HG03280 (cell line): ENCODE measurements around the gene DLG4.
A peak's percentile ranks its signal among the peaks of the same experiment; 100 is the strongest.
"Not testable (repeated sequence)": the region's sequence is repeated elsewhere in the genome, so short reads cannot be mapped to it uniquely, and the experiment has no call there.

Source experiments
- ATAC-seq: cut with Tn5 transposase; IDR thresholded peaks from one replicate; pipeline ENCODE4 v1.9.1; 2021; ENCODE audit warnings: mild to moderate bottlenecking, moderate library complexity; ENCODE audit not compliant: unreplicated experiment

DLG4 gene

DNA sequence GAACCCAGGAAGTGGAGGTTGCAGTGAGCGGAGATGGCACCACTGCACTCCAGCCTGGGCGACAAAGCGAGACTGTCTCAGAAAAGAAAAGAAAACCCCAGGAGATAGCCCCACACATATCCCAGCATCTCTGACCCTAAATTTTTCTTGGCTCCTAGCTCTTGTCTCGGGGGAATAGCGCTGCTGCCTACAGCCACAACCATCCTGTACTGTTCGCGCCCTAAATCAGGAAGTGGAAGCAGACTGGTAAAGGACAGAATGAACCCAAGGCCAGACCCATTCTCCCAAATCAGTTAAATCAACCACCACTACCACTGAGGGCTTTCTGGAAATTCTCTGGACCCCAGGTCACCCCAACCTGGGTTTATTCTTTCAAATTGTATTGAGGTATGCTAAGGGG is 30.2 kb upstream of the DLG4 start:
- no peak for ATAC-seq

DNA sequence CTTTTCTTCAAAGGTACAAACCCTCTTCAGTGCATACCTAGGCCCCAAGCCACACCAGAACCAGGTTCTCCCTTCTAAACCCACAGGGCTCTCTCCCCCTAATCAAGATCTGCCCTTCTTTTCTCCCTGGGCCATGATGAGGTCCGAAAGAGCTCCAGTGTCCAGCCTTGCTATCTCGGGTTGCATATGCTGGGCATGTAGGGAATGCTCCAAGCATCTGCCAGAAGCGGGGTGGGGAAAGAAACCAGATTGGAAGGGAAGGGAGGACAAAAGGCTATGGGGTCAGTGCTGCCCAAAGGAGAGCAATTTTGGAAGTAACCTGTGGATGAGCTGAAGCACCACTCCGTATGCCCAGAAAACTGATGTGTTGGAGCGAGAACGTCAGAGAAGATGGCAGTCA is 29.6 kb upstream of the DLG4 start:
- ATAC-seq = no peak

GRCh38 chr17:7248796-7249195 is 29.2 kb upstream of the DLG4 start:
- no peak for ATAC-seq

DNA sequence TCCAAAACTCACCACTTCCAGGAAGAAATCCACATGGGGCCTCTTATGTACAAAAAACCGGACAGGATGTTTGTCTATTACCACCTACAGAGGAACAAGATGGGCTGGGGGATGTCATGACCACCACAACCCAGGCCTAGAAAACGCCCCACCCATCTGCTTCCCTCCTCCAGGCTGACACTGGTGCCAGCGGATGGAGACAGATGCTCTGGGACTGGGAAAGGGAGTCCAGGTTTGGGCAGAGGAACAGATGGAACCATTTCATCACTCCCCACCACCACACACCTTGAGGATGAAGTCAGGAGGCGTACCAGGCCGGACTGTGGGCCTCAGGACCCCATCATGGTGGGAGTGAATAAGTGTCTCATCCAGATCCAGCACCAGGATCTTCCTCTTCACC is 27.1 kb upstream of the DLG4 start:
- no peak for ATAC-seq

DNA sequence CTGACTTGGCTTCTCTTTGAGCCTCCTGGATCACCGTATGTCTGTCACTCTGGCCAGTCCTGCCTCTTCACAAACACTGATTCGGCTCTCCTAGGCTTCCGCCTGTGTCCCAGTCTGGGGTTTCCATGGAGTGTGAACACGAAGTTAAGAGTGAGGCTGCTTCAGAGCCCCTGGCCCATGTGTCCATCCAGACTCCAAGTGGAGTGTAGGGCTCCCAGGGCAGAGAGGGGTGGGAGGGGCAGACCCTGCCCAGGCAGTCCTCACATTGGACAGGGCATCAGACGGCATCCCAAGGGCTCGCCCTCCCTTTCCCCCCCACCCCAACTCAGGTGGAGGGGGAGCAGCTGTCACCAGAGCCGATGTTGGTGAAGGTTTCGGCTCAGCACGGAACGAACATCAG is 24.2 kb upstream of the DLG4 start:
- ATAC-seq = not testable (repeated sequence)

DNA sequence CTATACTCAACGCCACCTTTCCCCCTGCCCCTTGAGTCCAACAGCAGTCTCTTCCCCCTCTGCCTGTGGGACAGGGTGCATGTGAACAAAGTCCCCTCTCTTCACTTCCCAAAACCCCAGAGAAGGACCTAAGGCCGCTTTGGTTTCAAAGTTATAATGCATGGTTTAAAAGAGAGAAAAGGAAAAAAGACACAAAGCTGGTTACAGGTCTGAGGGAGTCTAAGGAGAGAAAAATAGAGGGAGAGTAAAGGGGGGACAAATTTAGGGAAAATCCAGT is 23.8 kb upstream of the DLG4 start:
- ATAC-seq = no peak

DNA sequence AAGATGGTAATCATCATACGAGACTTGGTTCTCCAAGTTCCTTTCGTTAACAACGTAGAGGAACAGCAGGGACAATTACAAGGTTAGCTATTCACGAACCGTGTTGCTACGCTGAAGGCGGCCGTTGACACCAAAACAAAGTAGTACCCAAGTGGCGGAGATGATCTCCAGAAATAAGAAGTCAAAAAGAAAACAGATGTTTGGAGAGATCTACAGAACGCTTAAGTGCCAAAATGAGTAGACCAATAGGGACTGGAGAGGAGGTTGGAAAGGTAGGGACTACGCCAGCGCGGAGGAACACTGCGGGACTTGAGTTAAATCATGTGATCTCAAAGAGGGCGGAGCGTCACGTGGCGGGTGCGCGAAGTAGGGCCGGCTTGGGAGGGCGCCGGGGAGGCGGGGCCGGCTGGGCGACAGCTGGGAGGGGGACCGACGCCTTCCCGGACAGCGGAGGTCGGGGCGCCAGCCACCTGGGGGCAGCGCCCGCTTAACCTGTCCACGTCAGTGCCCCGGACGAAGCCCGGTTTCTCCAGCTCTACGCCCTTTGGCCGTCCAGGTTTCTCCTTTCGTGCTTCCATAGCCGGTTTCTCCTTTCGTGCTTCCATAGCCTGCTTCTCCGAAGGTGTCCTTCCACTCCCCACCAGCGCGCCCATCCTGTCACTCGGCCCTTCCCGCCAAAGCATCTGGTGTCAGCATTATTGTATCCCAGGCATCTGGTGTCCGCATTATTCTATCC is 23.2 kb upstream of the DLG4 start:
- peak; percentile 39 for ATAC-seq

DNA sequence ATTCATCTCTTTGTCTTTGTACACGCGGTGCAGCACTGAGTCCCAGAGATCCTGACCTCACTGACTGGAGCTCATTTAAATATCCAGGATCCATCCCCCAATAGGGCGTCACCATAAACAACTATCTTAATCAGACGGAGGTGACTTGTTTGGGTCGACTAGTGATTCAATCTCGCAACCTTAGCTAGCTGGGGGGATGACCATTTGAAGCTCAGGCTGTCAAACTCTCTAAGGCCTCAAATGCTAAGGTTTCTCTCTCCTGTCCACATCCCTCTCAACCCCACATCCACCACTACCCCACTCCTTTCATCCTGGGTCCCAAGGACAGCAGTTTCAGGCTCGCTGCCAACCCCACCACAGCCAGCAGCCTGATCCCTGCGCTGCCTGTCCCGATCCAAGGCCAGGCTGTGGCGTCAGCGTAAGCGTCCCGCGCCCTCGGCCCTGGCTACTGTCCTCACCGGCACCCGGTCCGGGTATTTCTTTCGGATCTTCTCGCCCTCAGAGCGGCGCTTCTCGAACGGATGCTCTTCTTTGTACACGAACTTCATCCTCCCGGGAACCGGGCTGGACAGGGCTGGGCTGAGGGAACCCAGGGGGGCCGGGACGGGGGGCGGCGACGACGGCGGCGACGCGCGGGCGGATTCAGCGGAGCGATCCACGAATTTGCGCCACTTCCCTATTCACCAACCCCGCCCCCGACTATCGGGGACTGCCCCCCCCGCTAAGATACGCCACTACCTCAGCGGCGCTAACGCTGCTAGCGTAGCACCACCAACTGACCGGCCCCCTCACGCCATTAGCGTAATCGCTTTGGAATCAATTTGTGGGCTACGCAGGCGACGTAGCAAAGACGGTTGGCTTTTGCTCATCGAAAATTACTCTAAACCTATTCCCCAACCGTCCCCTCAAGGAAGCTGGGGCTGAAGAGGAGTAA is 22.4 kb upstream of the DLG4 start, which contains the start of gene GABARAP:
Gene GABARAP (minus strand): TSS at position 667 of the 934 bp plus-strand sequence. CDS start 119 bp downstream, at position 548.
- ATAC-seq = peak; percentile 31

DNA sequence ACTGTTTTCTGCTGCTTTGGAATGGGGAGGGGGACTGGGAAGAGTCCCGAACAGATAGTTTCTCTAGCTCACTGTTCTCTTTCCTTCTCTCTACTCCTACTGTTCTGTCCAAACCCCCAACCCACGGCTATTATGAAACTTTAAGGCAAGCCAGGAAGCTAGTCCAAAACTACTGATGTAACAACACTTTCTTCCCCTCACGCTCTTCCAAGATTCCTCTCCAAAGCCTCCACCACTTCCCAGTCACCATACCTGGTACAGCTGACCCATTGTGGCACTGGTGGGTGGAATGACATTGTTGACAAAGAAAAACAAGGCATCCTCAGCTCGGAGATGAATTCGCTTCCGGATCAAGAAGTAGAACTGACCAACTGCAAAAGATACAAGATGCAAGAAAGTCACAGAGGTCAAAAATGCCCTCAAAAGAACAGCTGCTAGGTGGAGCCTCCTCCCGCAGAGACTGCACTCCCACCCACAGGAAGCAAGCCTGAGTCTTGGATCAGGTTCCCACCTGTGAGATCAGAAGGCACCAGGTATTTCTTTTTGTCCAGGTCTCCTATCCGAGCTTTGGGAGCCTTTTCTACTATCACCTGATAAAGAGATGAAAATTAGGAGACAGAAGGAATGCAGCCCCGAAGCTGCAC is 21.6 kb upstream of the DLG4 start:
- ATAC-seq = no peak

- ATAC-seq = no peak
Observed at GRCh38 chr17:7240375-7240774, 20.7 kb upstream of the DLG4 start.

- peak; percentile 52 for ATAC-seq
Observed at GRCh38 chr17:7239091-7240027, 19.7 kb upstream of the DLG4 start, which contains the start of gene PHF23. PHF23 (minus strand) TSS chr17:7239457; CDS start chr17:7239279, 178 bp downstream.

DNA sequence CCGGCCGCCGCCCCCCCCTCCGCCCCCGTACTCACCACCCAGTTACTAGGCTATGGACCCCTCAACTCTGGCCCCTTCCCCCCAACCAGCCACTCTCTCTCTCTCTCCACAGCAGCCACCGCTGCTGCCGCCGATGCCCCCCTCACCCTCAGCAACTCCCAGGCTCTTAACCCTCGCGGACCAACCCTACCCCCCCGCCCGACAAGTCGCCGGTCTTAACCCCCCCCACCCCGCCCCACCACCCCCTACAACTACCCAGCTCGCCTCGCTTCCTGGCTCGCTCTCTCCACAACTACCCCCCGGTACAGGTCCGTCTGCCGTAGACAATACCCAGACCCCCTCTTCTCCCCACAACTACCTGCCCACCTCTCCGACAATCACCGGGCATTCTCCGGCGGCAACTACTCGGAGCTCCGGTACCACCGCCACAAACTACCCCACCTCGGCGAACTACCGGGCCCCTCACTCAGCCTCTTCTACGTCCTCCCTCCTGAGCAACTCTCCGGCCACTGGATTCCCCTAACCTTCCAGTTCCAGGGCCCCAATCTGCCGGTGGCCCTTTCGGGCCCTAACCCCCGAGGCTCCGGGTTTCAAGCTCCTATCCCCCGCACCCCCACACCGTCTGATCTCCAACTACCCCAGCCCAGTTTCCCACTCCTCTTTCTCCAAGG is 18.9 kb upstream of the DLG4 start:
- no peak for ATAC-seq

GRCh38 chr17:7237761-7238419 is 18.3 kb upstream of the DLG4 start:
- no peak for ATAC-seq

DNA sequence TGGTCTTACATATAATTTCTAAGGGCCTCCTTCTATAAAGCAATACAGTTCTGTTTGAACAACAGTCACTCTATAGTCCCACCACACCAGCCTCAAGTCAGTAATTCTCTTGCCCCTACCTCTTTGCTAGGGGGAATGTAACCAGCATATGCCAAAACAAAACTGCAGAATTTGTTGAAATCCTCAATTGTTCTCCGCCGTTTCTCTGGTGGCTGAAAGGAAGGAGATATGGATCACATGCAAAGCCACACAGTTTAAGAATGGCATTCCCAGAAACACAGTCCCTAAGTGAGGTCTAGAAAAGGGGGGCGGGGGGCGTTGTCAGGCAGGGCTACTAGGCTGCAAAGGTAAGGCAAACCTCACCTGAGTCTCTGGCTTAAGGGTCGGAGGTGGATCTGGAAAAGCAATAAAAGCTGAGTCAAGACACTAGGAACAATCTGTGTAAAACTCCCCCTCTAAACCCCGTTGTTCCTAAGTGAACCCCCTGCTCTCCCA is 17.7 kb upstream of the DLG4 start:
- no peak for ATAC-seq

- ATAC-seq = no peak
Observed at GRCh38 chr17:7236808-7237207, 17.2 kb upstream of the DLG4 start.

- no peak for ATAC-seq
Observed at GRCh38 chr17:7235693-7236665, 16.3 kb upstream of the DLG4 start.

DNA sequence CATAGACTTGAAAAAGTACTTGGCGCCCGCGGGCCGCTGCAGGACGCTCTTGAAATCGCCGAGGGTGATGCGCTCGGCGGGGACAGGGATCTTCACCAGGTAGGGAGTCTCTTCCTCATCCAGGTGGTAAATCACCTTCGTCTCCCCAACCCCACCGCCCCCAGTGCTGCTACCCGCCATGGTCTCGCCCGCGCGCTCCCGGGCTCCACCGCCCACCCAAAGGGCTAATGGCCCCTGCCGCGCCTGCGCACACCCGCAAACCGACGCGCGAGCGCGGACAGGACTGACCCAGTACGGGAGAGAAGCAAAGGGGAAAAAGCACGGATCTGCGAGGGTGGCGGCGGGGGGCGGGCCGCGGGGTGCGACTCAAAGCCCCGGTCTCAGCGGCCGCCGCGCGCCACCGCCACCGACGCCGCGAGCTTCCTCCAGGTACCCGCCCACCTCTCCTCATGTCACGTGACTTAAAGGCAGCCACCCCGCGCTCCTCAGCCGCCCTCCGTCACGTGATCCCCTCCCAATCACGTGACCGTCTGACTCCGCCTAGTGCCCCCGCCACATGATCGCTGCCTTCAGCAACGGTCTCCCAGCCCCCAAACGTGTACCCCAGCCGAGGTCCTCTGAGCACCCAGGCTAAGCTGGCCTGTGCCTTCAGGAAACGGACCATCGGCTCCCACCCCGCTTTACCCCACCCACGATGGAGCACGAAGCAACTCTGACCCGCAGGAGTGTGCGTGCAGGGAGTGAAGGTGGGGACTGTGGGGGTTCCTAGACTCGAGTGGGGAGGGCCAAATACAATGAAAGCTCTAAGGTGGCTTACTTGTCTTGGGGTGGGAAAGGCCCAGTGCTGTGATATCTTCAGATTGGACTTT is 14.7 kb upstream of the DLG4 start, which contains the start of gene DVL2:
Gene DVL2 (minus strand): TSS at position 435 of the 869 bp plus-strand sequence. CDS start 255 bp downstream, at position 180.
- peak; percentile 57 for ATAC-seq
